ENCODE data around the gene DNAL4. TPM values are rescaled to one million over a fixed set of nuclear protein-coding genes. Genes with fewer than 3 reads are reported as not detected.

The DNAL4 gene
- total and polyA plus RNA-seq, 10 of the 15 experiments (the other 5 are each of a cell fraction or from before 2014, with no cell fraction given) = 0.35 to 8.5 (median 6.3) TPM; not detected in 1

DNA sequence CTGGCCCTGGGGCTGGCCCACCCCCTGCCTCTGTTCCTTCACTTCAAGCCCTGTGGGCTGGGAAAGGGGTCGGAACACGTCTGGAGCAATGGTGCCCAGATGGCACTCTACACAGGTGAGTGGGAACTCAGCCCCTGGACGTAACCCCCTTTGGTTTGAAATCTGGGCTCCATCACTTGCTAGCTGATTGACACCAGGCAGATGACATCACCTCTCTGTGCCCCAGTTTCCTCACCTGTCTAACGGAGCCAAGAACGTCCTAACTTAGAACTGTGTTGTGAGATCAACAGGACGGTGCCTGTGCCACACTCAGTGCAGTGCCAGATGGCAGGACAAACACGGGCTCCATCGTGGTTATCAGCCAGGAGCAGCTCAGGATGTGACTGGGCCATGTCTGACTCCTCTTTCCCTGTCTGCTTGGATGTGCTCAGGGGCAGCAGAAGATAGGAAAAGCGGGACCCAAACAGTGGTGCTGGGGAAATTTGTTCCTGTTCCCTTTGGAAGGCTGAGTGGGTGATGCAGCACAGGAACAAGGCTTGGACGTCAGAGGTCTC lies 25.5 kb upstream of the DNAL4 start:
- H3K79me2 ChIP-seq (ENCODE audit: control insufficient read depth, insufficient read depth, low read length) = no peaks in the 10 kb centered on the region
- ChIA-PET POLR2A (no interaction called here), RAD21 (ENCODE audit: unreplicated experiment) (no interaction called here), CTCF (no interaction called here), SMC1A (ENCODE audit: uncharacterized antibody, unreplicated experiment) (no interaction called here)
- no peak overlapping the region for H3K4me3 ChIP-seq
- H4K20me1 ChIP-seq (ENCODE audit: control insufficient read depth, insufficient read depth) = no peaks in the 10 kb centered on the region
- H3K9me3 ChIP-seq (replicated peaks; ENCODE audit: control insufficient read depth, insufficient read depth, low read length) = no peaks in the 10 kb centered on the region
- no peaks in the 10 kb centered on the region for H3K4me1 ChIP-seq (ENCODE audit: control insufficient read depth, insufficient read depth, low read length)
- 9% methylated on average over 10 of the region's 10 CpGs for WGBS (ENCODE audit: insufficient coverage, insufficient replicate concordance, low lambda C conversion rate, missing lambda C conversion rate)
- H3K36me3 ChIP-seq (ENCODE audit: control insufficient read depth in 2 of 2, insufficient read depth in 2 of 2, low read length in 1 of 2) = no peaks in the 10 kb centered on the region
- TF ChIP-seq PAX8 (IDR thresholded peaks at IDR 0.05) = no peak
- no peak for TF ChIP-seq YBX1 (IDR thresholded peaks at IDR 0.05)
- no peak for TF ChIP-seq MXI1 (IDR thresholded peaks at IDR 0.05; ENCODE audit: low read depth, low read length)
- TF ChIP-seq MTA2 (IDR thresholded peaks at IDR 0.05; ENCODE audit: low read depth) = no peak
- no peak for TF ChIP-seq TARDBP (IDR thresholded peaks at IDR 0.05; ENCODE audit: borderline replicate concordance)
- no peak for TF ChIP-seq SRF (IDR thresholded peaks at IDR 0.05; ENCODE audit: low read depth in 2 of 2, low read length in 2 of 2)
- no peak for TF ChIP-seq FOXM1 (IDR thresholded peaks at IDR 0.05; ENCODE audit: low read depth, low read length)
- no peak for TF ChIP-seq ZNF384 (IDR thresholded peaks at IDR 0.05; ENCODE audit: borderline replicate concordance, low read depth, low read length)
- TF ChIP-seq POLR2AphosphoS5 (IDR thresholded peaks at IDR 0.05; ENCODE audit: low read length) = no peak
- TF ChIP-seq HDAC6 (IDR thresholded peaks at IDR 0.05; ENCODE audit: unreplicated experiment) = no peak
- no peak for TF ChIP-seq BCL11A (IDR thresholded peaks at IDR 0.05; ENCODE audit: low read depth, low read length)
- no peak for TF ChIP-seq E2F4 (IDR thresholded peaks at IDR 0.05; ENCODE audit: low read depth, low read length)
- TF ChIP-seq TCF7 (IDR thresholded peaks at IDR 0.05; ENCODE audit: borderline replicate concordance) = no peak
- TF ChIP-seq BHLHE40 (IDR thresholded peaks at IDR 0.05; ENCODE audit: borderline replicate concordance in 1 of 2, low read depth in 2 of 2, low read length in 1 of 2) = no peak
- no peak for TF ChIP-seq CUX1 (IDR thresholded peaks at IDR 0.05; ENCODE audit: insufficient replicate concordance, low read depth, low read length)
- TF ChIP-seq RAD21 (IDR thresholded peaks at IDR 0.05; ENCODE audit: insufficient read depth, low read depth, low read length) = no peak
- TF ChIP-seq SUPT20H (IDR thresholded peaks at IDR 0.05; ENCODE audit: borderline replicate concordance, control insufficient read depth, low read depth, low read length) = no peak
- no peak for TF ChIP-seq SMAD1 (IDR thresholded peaks at IDR 0.05; ENCODE audit: low read depth, partially characterized antibody)
- no peak for TF ChIP-seq HDAC2 (IDR thresholded peaks at IDR 0.05)
- in situ Hi-C loops (cut with MboI) (no loop called here), intact Hi-C loops (cut with micrococcal nuclease; ENCODE audit: unreplicated experiment) (no loop called here)
- no peak for DNase-seq (ENCODE audit: low read depth, low spot score)
- BruUV-seq (replicated peaks) = no TSS peak
- no peak overlapping the region for H3K4me2 ChIP-seq (ENCODE audit: control insufficient read depth, insufficient read depth)
- no peak for ATAC-seq
- no peak overlapping the region for H3K27ac ChIP-seq (ENCODE audit: control insufficient read depth, insufficient read depth)
- H2AFZ ChIP-seq (ENCODE audit: control insufficient read depth, low read depth, low read length) = no peak overlapping the region
- H3K27me3 ChIP-seq (replicated peaks in 1 of 2; ENCODE audit: control insufficient read depth in 2 of 2, insufficient read depth in 2 of 2, low read length in 1 of 2) = peaks cover 0 to 2% of the 10 kb centered on the region in 2 experiments
- FAIRE-seq = no peak
- no peak overlapping the region for H3K9ac ChIP-seq (ENCODE audit: control insufficient read depth, insufficient read depth, low read length)
